ENCODE data around the gene DLGAP1.
A peak's percentile ranks its signal among the peaks of the same experiment; 100 is the strongest.

DNA sequence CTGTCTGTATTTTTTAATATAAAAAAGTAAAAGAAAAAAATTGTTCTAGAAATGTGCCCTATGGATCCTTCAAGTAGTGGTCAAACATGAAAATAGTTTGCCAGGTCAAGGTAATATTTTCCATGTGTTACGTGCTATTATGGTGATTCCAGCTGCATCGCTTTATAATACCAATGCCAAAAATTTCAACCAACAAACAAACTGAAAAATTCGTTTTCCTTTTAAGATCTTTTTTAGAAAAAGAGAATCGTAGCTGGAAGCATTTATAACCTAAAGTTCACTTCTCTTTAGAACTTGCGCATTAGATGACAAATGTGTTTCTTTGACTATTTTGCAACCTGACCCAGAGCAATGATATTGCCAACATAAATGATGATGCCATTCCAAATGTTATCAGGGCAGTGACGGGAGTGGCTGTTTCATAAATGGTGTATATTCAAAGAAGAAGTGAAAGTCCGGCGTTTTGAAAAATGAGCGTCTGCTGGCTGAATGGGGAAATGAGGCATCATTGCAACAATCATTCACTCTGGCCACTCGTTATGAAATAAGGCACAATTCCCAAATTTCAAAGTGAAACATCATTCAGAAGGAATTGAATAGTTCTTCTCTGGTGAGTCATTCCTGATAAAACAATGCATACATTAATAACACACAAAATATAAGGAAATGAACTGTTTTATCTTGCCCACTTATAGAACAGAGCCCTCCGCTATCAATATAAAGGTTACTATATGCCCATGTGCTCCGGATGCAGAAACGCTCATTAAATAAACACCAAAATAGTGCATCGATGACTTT is 707.7 kb downstream of the DLGAP1 start:
- TF ChIP-seq, protein P1, sequence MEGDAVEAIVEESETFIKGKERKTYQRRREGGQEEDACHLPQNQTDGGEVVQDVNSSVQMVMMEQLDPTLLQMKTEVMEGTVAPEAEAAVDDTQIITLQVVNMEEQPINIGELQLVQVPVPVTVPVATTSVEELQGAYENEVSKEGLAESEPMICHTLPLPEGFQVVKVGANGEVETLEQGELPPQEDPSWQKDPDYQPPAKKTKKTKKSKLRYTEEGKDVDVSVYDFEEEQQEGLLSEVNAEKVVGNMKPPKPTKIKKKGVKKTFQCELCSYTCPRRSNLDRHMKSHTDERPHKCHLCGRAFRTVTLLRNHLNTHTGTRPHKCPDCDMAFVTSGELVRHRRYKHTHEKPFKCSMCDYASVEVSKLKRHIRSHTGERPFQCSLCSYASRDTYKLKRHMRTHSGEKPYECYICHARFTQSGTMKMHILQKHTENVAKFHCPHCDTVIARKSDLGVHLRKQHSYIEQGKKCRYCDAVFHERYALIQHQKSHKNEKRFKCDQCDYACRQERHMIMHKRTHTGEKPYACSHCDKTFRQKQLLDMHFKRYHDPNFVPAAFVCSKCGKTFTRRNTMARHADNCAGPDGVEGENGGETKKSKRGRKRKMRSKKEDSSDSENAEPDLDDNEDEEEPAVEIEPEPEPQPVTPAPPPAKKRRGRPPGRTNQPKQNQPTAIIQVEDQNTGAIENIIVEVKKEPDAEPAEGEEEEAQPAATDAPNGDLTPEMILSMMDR (conservative IDR thresholded peaks at IDR 0.05; ENCODE audit: low read depth, low read length), result no peak
- TF ChIP-seq MXI1 (IDR thresholded peaks at IDR 0.05; ENCODE audit: borderline replicate concordance, low read depth, low read length) (no peak), POLR2A (IDR thresholded peaks at IDR 0.05; ENCODE audit: low read depth, low read length) (no peak), CHD1 (IDR thresholded peaks at IDR 0.05; ENCODE audit: low read depth, low read length) (no peak), CEBPB (IDR thresholded peaks at IDR 0.05; ENCODE audit: low read depth, low read length) (peak; percentile 72), RFX5 (IDR thresholded peaks at IDR 0.05; ENCODE audit: low read depth, low read length) (no peak), MAFK (IDR thresholded peaks at IDR 0.05; ENCODE audit: low read depth, low read length) (no peak), FOS (IDR thresholded peaks at IDR 0.05; ENCODE audit: low read depth, low read length) (no peak), RCOR1 (IDR thresholded peaks at IDR 0.05; ENCODE audit: insufficient replicate concordance, low read length) (no peak), SMC3 (IDR thresholded peaks at IDR 0.05; ENCODE audit: low read depth, low read length) (no peak), BHLHE40 (IDR thresholded peaks at IDR 0.05; ENCODE audit: low read depth, low read length) (no peak)
- TF ChIP-seq, protein P2, sequence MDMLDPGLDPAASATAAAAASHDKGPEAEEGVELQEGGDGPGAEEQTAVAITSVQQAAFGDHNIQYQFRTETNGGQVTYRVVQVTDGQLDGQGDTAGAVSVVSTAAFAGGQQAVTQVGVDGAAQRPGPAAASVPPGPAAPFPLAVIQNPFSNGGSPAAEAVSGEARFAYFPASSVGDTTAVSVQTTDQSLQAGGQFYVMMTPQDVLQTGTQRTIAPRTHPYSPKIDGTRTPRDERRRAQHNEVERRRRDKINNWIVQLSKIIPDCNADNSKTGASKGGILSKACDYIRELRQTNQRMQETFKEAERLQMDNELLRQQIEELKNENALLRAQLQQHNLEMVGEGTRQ (IDR thresholded peaks at IDR 0.05; ENCODE audit: low read depth, low read length), result no peak
